GM18505 (cell line): ENCODE data around the gene HOXA10.

Source experiments
- ATAC-seq: cut with Tn5 transposase; IDR thresholded peaks from one replicate; pipeline ENCODE4 v1.9.1; 2021; ENCODE audit not compliant: unreplicated experiment
- POLR2A ChIP-seq: IDR thresholded peaks from 4 replicates; pipeline ENCODE4 v1.6.1; 2011; ENCODE audit warnings: borderline replicate concordance; ENCODE audit not compliant: insufficient read depth, insufficient read length; ENCODE audit errors: extremely low read depth

The HOXA10 gene

DNA sequence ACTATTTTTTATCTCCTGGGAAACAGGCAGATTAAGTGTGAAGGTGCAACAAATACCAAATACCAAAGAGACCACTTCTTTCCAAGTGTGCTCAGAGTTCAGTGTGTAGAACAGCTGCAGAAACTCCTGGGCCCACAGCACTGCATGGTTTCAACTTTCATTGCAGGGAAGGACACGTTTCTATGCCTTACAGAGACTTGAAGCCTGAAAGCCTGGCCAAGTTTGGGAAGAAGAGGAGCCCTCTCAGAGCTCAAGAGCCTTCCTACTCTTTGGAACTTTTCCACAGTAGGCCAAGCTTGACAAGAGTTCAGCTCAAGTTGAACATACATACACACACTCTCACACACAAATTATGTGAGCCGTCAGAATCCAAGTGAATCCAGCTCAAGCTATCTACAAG lies 46.1 kb downstream of the HOXA10 start:
- no peak for ATAC-seq
- no peak for TF ChIP-seq POLR2A

DNA sequence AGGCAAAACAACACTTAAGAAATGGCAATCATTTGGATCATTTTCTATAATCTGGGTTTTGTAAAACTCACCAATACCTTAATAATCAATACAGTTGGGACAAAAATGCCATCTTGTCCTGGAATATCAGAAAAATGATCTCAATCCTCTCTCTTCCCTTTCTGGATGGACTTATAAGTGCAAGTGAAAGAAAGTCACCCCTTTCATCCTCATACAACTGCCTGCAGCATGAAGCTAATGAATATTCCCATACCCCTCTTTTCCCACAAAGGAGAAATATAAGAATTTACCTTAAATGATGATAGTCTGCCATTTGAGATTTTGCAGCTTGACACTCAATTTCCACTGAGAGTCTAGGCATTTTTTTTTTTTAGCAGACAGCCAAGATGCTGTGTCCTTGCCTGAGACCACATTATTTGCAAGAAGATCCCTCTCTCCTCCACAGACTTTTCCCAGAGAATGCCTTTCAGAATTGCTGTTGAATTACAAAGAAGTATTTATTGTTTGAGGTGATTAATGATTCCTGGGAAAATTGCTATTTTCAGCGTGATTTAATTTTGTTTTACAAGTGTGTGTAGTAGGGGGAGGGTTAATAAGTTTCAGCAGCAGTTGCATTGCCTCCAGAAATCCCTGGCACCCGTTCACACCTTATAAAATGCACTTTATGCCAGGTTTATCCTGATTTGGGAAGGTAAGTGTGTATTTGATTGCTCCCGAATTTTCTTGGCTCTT lies 47.4 kb downstream of the HOXA10 start:
- no peak for ATAC-seq

DNA sequence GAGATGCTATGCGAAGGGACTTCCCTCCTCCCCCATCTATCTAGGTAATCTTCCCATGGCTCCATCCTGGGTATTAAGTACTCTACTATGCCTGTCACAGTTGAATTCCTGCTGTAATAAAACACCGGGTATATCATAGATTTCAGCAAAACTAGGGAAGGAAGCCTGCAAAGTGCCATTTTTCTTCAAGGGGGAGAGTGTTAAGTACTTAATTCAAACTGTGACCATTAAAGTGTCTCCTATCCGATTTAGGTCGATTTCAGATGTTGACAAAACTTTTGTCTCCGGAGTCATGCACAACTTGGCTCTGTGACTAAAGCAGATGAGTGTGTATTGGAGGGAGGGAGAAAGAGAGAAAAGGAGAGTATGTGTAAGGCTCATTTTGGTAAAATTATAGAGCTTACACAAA lies 48.1 kb downstream of the HOXA10 start:
- ATAC-seq, result no peak
- TF ChIP-seq POLR2A, result no peak

More for the DNA sequence above, 47.4 kb downstream of the HOXA10 start:
- no peak for TF ChIP-seq POLR2A

GRCh38 chr7:27124902-27125689 lies 49.0 kb downstream of the HOXA10 start:
- no peak for TF ChIP-seq POLR2A
- ATAC-seq, result no peak

DNA sequence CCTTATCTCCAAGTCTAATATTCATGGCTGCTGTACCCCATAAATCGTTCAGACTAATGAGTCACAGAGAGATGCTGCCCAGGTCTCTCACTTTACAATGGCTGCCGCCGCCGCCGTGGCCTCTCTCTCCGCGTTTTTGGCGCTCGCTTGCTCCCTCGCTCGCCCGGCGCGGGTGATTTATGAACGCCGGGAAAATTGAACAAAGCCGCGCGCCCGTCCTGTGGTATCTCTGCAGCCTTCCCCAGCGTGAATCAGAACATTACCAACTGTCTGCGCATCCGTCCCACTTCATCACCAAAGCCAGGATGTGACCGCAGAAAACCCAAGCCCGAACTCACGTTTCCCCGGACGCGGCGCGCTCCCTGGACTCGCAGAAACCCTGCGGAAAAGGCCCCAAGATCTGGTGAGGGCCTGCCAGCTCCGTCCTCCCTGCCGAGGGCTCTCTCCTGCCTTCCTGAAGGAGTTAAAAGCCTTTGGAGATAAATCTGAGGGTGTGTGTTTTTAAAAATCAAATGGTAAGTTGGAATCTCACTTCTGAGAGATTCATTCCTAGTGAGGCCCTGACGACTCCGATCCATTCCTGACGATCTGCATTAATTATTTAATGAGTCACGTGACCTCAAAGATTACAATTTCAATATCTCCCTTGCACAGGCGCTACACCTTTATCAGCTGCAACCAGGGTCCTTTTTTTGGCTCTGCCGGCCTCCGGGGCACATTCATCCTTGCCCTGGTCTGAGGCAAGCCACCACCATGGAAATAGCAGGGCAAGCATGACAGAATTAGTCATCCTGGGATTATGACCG lies 49.8 kb downstream of the HOXA10 start:
- no peak for ATAC-seq
- TF ChIP-seq POLR2A, result no peak

- no peak for ATAC-seq
- no peak for TF ChIP-seq POLR2A
These were observed 50.6 kb downstream of the HOXA10 start for GRCh38 chr7:27123477-27124053.

DNA sequence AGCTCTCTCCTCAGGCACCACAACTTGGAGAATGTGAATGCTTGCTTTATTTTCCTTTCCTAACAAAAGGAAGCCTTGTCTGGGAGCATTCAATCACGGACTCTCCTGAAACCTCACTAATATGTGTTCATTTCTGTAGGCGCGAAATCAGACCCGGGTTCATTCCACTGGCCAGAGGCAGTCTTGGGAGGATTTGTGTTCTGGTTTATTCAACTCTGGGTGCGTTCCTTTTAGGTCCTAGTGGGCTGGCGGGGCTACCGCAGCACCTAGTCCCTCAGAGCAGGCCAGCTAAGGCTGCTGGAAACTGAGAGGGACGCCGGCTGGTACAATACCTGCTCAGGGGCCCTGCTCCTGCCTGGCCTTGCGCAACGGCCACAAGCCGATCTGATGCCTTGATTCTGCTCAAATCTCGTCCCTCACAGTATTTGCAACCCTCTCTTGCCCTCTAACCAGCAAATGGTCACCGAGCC lies 51.1 kb downstream of the HOXA10 start:
- ATAC-seq, result no peak

GRCh38 chr7:27122077-27122910 lies 51.8 kb downstream of the HOXA10 start:
- no peak for ATAC-seq
- no peak for TF ChIP-seq POLR2A

More for the DNA sequence above, 51.1 kb downstream of the HOXA10 start:
- no peak for TF ChIP-seq POLR2A

- TF ChIP-seq POLR2A, result no peak
- ATAC-seq, result no peak
These were observed 52.4 kb downstream of the HOXA10 start for GRCh38 chr7:27121684-27122076.
